Ramos (cell line): ENCODE measurements around the gene MLLT11.

Source experiments
- in situ Hi-C: fragments of 300-500 bp; cut with MboI; formaldehyde crosslinking; loops from one replicate; pipeline ENCODE4 v1.14.3; 2022; ENCODE audit warnings: low sequenced_read_pairs; ENCODE audit not compliant: unreplicated experiment

MLLT11 gene

DNA sequence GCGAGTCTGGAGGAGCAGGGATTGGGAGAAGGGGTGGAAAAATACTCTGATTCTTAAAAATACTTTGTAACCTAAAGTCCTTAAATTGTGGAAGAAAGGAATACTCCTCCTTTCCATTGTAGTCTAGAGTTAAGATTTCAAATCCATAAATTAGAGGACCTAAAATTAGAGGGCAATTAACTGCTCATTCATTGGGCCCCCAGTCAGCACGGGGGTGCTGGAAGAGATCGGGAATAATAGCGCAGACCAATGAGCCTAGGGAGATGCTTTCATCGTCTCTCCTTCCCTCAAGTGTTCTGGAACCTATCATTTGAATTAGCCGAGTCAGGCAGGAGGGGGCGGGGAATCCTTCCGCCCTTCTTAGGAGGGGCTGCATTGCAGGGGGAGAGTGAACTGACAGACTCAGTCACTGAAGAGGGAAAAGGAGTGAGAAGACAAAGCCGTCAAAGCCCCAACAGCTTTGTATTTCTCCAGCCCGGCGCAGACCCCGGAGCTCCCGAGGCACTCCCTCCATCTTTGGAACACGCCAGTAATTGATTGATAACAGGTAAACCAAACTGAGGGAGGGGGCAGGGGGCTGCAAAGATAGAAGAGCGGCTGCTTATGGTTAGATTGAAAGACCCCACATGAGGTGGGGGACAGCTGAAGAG, at the start of gene MLLT11:
Gene MLLT11 (plus strand): TSS at position 391 of the 650 bp plus-strand sequence. CDS start 6,828 bp downstream, outside the sequence.
- in situ Hi-C loops: no loop called here

GRCh38 chr1:151011154-151011850, 48.9 kb upstream of the MLLT11 start:
- in situ Hi-C loops: no loop called here

DNA sequence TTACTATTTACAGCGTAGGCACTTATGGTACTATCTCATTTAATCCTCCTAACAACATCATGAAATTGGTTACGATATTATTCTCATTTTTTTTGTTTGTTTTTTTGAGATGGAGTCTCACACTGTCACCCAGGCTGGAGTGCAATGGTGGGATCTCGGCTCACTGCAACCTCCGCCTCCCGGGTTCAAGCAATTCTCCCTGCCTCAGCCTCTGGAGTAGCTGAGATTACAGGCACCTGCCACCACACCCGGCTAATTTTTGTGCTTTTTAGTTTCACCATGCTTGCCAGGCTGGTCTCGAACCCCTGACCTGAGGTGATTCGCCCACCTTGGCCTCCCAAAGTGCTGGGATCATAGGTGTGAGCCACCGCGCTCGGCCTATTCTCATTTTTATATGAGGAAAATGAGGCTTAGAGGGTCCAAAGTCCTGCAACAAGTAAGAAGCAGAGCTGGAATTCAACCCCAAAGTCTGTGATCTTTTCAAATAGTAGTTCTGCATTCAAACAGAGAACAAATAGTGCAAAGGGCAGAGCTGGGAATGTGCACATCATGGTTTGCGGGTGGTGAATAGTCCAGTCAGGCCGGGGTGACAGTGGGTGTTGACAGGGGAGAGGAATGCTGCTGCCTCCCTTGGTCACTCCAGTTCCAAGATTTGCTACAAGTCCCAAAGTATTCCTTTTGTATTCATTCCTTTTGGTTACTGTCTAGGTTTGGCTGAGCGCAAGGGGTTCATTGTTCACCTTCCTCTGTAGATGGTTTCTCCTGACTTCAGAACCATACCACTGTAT, 47.3 kb upstream of the MLLT11 start:
- in situ Hi-C loops: no loop called here

GRCh38 chr1:151013518-151013917, 46.7 kb upstream of the MLLT11 start:
- in situ Hi-C loops: no loop called here

DNA sequence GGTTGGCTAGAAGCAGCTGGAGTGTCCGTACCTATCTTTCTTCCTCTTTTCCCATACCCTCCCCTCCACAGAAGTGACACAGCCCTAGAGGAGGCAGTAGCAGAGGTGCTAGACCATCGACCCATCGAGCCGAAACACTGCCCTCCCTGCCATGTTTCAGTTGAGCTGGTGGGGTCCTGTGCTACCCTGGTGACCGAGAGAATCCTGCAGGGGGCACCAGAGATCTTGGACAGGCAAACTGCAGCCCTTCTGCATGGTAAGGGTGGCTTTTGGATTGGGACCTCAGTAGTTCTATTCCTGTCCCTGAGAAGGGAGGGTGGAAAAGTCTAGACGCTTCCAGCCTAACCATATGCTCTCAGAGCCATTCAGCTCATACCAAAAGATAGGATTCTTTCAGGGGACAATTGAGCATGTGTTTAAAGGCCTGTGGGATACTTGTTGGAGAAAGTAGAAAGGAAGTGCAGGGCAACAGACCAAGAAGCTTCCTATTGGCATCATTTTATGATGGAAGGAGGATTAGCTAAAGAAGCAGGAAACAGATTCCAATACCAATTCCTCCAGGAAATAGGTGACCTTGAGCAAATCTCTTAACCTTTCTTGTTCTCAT, 35.6 kb upstream of the MLLT11 start:
- in situ Hi-C loops: no loop called here

DNA sequence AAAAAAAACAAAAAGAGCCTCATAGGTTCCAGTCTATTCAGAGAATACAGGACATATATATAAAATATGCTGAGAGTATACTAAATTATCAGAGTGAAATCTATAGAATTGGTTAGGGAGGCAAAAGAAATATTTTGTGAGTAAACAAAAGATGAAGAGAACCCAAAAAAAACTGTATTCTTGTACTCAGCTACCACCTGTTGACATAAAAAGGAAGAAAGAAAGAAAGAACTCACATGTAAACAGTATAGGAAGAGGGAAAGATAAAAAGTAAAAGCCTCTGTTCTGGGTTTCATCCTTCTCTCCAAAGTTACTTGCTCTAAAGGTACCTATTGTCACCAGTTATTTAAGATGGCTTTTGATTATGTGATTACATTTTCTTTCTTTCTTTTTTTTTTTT, 33.7 kb upstream of the MLLT11 start:
- in situ Hi-C loops: no loop called here

GRCh38 chr1:151032164-151032563, 28.0 kb upstream of the MLLT11 start:
- in situ Hi-C loops: no loop called here

DNA sequence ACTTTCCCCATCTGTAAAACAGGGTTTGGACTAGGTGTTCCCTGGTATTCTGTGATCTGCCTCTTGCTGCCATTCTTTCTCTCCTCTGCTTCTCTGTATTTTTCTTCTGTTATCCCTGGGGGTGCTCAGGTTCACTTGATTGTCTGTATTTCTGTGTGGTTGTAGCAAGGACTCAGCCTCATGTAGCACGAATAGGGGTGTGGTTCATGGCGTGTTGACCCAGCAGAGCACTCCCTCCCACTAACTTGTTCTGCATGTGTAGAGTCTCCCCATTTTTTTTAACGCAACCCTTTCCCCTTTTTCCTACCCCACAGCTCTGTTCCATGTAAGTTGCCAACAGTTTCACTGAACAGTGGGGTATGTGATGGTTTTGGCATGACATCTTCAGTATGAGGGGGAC, 25.0 kb upstream of the MLLT11 start:
- in situ Hi-C loops: no loop called here

DNA sequence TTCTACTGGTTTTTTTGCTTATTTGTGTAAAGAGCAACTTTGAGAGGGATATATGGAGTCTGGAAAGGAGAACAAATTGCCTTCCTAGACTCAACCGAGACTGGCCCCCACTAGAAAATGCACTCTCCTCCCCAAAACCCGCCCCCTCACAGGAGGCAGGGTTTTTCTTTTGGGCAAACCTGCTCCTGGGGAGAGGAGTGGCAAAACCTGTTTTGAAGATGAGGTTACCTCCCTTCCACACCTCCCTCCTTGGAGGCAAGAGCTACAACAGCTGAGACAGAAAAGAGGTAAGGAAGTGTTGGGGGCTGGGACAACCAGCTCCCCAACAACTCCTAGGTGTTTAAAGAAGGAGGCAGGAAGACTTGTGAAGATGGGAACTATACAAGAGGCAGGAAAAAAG, 23.8 kb upstream of the MLLT11 start, which contains the start of gene BNIPL:
Gene BNIPL (plus strand): TSS at position 231 of the 400 bp plus-strand sequence. CDS start 140 bp downstream, at position 371.
- in situ Hi-C loops: no loop called here

GRCh38 chr1:151037032-151037431, 23.2 kb upstream of the MLLT11 start:
- in situ Hi-C loops: no loop called here

DNA sequence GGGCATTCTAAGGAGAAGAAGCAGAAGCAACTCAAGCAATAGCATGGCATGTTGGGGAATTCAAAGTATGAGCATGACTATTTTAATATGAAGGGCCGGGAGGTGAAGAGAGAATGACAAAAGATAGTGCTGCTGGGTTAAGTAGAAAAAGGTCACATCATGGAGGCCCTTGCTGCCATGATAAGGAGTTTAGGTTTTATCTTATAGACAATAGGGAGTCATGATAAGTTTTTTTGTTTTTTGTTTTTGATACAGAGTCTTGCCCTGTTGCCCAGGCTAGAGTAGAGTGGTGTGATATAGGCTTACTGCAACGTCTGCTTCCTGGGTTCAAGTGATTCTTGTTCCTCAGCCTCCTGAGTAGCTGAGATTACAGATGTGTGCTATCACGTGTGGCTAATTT, 20.7 kb upstream of the MLLT11 start:
- in situ Hi-C loops: no loop called here

DNA sequence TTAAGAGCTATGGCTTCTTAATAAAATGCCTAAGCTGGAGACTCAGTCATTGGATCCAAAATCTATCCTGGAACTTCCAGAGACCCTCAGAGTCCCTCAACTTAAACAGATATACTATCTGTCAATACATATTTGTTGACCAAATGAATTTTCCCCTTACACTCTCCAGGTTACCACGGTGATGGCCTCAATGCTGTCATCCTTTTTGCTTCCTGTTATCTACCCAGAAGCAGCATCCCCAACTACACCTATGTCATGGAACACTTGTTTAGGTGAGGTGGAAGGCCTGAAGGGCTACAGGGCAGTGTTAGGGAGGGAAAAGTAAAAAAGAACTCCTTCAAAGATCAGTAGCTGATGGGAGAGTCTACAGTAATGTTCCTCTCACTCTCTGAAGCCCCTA, 17.0 kb upstream of the MLLT11 start:
- in situ Hi-C loops: no loop called here

DNA sequence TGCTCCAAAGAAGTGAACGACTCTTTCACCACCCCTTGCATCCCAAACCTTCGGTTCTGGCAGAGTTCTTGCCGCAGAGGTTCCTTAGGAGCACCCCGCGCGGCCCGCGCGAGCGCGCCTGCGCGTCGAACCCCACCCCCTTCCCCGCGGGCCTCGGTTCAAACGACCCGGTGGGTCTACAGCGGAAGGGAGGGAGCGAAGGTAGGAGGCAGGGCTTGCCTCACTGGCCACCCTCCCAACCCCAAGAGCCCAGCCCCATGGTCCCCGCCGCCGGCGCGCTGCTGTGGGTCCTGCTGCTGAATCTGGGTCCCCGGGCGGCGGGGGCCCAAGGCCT, 12.6 kb upstream of the MLLT11 start, which contains the start of gene C1orf56:
Gene C1orf56 (plus strand): TSS at position 161 of the 334 bp plus-strand sequence. CDS start 97 bp downstream, at position 258.
- in situ Hi-C loops: no loop called here

DNA sequence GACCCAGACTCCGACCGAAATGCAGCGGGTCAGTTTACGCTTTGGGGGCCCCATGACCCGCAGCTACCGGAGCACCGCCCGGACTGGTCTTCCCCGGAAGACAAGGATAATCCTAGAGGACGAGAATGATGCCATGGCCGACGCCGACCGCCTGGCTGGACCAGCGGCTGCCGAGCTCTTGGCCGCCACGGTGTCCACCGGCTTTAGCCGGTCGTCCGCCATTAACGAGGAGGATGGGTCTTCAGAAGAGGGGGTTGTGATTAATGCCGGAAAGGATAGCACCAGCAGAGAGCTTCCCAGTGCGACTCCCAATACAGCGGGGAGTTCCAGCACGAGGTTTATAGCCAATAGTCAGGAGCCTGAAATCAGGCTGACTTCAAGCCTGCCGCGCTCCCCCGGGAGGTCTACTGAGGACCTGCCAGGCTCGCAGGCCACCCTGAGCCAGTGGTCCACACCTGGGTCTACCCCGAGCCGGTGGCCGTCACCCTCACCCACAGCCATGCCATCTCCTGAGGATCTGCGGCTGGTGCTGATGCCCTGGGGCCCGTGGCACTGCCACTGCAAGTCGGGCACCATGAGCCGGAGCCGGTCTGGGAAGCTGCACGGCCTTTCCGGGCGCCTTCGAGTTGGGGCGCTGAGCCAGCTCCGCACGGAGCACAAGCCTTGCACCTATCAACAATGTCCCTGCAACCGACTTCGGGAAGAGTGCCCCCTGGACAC, 12.1 kb upstream of the MLLT11 start:
- in situ Hi-C loops: no loop called here

DNA sequence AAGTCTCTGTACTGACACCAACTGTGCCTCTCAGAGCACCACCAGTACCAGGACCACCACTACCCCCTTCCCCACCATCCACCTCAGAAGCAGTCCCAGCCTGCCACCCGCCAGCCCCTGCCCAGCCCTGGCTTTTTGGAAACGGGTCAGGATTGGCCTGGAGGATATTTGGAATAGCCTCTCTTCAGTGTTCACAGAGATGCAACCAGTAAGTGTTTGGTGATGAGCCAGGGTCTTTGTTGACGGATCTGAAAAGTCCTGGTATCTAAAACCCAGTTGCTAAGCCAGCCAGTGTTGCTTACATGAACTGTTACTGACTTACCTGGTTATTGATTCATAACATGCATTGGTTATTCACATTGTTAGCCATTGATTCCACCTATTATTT, 11.6 kb upstream of the MLLT11 start:
- in situ Hi-C loops: no loop called here

- in situ Hi-C loops: no loop called here
Measured at GRCh38 chr1:151049458-151049857, 10.7 kb upstream of the MLLT11 start.

GRCh38 chr1:151050051-151050688, 10.0 kb upstream of the MLLT11 start:
- in situ Hi-C loops: no loop called here

DNA sequence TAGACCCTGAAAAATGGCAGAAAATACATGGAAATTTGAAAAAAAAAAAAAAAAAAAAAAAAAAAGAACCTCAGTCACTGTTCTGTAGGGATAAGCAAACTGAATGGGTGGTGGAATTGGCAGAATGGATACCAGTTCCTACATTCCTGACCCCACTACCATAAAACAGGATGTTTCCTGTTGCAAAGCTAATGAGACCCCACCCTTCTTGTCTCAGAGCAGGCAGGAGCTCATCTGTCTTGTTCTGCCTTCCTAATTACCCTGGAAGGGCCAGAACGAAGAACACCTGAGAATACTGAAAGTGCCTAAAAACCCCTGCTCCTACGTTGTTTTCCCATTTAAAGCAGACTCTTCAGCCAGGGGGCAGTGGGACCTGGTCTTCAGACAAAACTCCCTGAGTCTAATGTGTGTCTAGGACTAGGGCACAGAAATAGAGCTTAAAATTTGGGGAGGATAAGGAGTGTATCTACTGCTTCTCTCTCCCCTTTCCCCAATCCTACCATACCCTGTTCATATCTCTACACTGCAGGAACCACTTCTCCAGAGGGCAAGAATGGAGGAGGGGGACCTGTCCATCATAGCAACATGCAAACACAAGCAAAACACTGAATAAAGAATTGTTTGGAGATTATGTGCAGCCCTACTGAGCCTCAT, 8.7 kb upstream of the MLLT11 start:
- in situ Hi-C loops: no loop called here

- in situ Hi-C loops: no loop called here
Measured at GRCh38 chr1:151054971-151055547, 5.1 kb upstream of the MLLT11 start.
